Keratinocyte (primary cell): Measurements from ENCODE around the gene LHX3. TPM values are rescaled to one million over a fixed set of nuclear protein-coding genes. Genes with fewer than 3 reads are reported as not detected.

ENCODE experiments used
- DNase-seq: peaks from one replicate; pipeline ENCODE4 v3.0.0-alpha.2; 2011; ENCODE audit warnings: low read depth, missing footprints, low spot score
- FAIRE-seq: peaks from 2 replicates; lab custom pipeline; 2011; peaks lifted over from hg19 to GRCh38; lab: Jason Lieb, UNC
- H2AFZ ChIP-seq: 2 replicates; pipeline ENCODE4 v1.6.0; 2012; ENCODE audit warnings: low read length, control low read depth, inconsistent platforms; ENCODE audit not compliant: control insufficient read depth
- H3K27ac ChIP-seq: 2 replicates; pipeline ENCODE4 v1.5.1; 2011; ENCODE audit warnings: low read length; ENCODE audit not compliant: control insufficient read depth, insufficient read depth
- H3K27me3 ChIP-seq: 3 replicates; pipeline ENCODE4 v1.6.0; 2011; ENCODE audit warnings: low read length; ENCODE audit not compliant: control insufficient read depth, insufficient read depth; ENCODE audit errors: extremely low read depth
- H3K36me3 ChIP-seq, 2 experiments: 2 replicates in 1 of 2; 3 replicates in 1 of 2; pipeline ENCODE4 v1.5.1; 2011; ENCODE audit warnings: low read length in 2 of 2, mild to moderate bottlenecking in 1 of 2; ENCODE audit not compliant: control insufficient read depth in 2 of 2, insufficient read depth in 2 of 2; ENCODE audit errors: extremely low read depth in 1 of 2
- H3K4me1 ChIP-seq: 3 replicates; pipeline ENCODE4 v1.5.1; 2011; ENCODE audit warnings: low read length; ENCODE audit not compliant: control insufficient read depth, insufficient read depth; ENCODE audit errors: extremely low read depth
- H3K4me2 ChIP-seq: 3 replicates; pipeline ENCODE4 v1.6.0; 2011; ENCODE audit warnings: low read depth, low read length; ENCODE audit not compliant: control insufficient read depth, insufficient read depth; ENCODE audit errors: extremely low read depth
- H3K4me3 ChIP-seq, 3 experiments: fragments of 200-600 bp in 1 of 3; sonication (generic) in 1 of 3; 2 replicates in 2 of 3; 3 replicates in 1 of 3; pipeline ENCODE4 v1.5.1; 2011 to 2016; ENCODE audit warnings: low read length in 3 of 3, mild to moderate bottlenecking in 3 of 3, control low read depth in 2 of 3, inconsistent platforms in 1 of 3, low read depth in 1 of 3, mixed read lengths in 1 of 3, mixed run types in 1 of 3, moderate library complexity in 1 of 3; ENCODE audit not compliant: control insufficient read depth in 2 of 3, insufficient read depth in 2 of 3; ENCODE audit errors: extremely low read depth in 1 of 3
- H3K79me2 ChIP-seq: 2 replicates; pipeline ENCODE4 v1.6.0; 2012; ENCODE audit warnings: low read length; ENCODE audit not compliant: control insufficient read depth, insufficient read depth
- H3K9ac ChIP-seq: 3 replicates; pipeline ENCODE4 v1.6.0; 2011; ENCODE audit warnings: low read length; ENCODE audit not compliant: control insufficient read depth, insufficient read depth; ENCODE audit errors: extremely low read depth
- H3K9me1 ChIP-seq: 3 replicates; pipeline ENCODE4 v1.6.0; 2011; ENCODE audit warnings: low read length; ENCODE audit not compliant: control insufficient read depth, insufficient read depth; ENCODE audit errors: extremely low read depth
- H3K9me3 ChIP-seq: 2 replicates; pipeline ENCODE4 v1.5.1; 2012; ENCODE audit warnings: low read depth, low read length; ENCODE audit not compliant: control insufficient read depth
- H4K20me1 ChIP-seq: 3 replicates; pipeline ENCODE4 v1.6.0; 2011; ENCODE audit warnings: low read length; ENCODE audit not compliant: control insufficient read depth, insufficient read depth; ENCODE audit errors: extremely low read depth
- CTCF ChIP-seq, 3 experiments: IDR thresholded peaks in 1 of 3; conservative IDR thresholded peaks in 1 of 3; optimal IDR thresholded peaks in 1 of 3; 2 replicates in 2 of 3; 3 replicates in 1 of 3; pipeline versions ENCODE3 to v1.5.1; 2011; ENCODE audit warnings: low read length in 3 of 3, mild to moderate bottlenecking in 3 of 3, moderate library complexity in 2 of 3, control low read depth in 1 of 3, inconsistent platforms in 1 of 3; ENCODE audit not compliant: insufficient read depth in 2 of 3; ENCODE audit errors: extremely low read depth in 1 of 3
- EZH2 ChIP-seq: IDR thresholded peaks from one replicate; pipeline ENCODE4 v1.6.1; 2012; ENCODE audit warnings: inconsistent platforms, mild to moderate bottlenecking, low read length, moderate library complexity
- dilution Hi-C: fragments of 300-500 bp; cut with MboI; formaldehyde crosslinking; loops from one replicate; pipeline ENCODE4 v1.7.0; 2020; ENCODE audit warnings: low sequenced_read_pairs; ENCODE audit not compliant: extremely low pct_ligation_motif_present
- polyA plus RNA-seq, 5 experiments: library from polyadenylated mRNA; depleted of rRNA in 3 of 5; stranded (reverse) in 3 of 5; stranded (forward) in 1 of 5; unstranded in 1 of 5; fragments of >200 nt; gene quantifications; 1 replicate in 1 of 5; 2 replicates in 3 of 5; 3 replicates in 1 of 5; pipeline versions ENCODE4 v1.2.1 to v1.2.3, GENCODE V29; 2011 to 2012; ENCODE audit warnings: missing spikeins in 2 of 5, low read depth in 1 of 5, low replicate concordance in 1 of 5

Gene LHX3
- polyA plus RNA-seq, 1 donor (not counting 4 experiments of a cell fraction or from before 2014, with no cell fraction given) = not detected

- no peak overlapping the region for H3K27ac ChIP-seq
- no peak overlapping the region for H3K4me2 ChIP-seq
- no peaks in the 10 kb centered on the region for H3K27me3 ChIP-seq
- FAIRE-seq (no peak), DNase-seq (no peak)
- no peak for TF ChIP-seq CTCF (optimal IDR thresholded peaks at IDR 0.05 in 1 of 3, IDR thresholded peaks at IDR 0.05 in 1 of 3, conservative IDR thresholded peaks at IDR 0.05 in 1 of 3; ENCODE audit: extremely low read depth in 1 of 3, insufficient read depth in 2 of 3, low read length in 3 of 3)
- peaks cover 24% of the 10 kb centered on the region for H3K4me1 ChIP-seq
- dilution Hi-C loops = no loop called here
- H3K36me3 ChIP-seq = peaks cover 19% of the 10 kb centered on the region in 2 experiments
- H3K4me3 ChIP-seq = no peak overlapping the region
- H4K20me1 ChIP-seq = peaks cover 41% of the 10 kb centered on the region
- no peak overlapping the region for H3K9ac ChIP-seq
- H3K79me2 ChIP-seq = no peaks in the 10 kb centered on the region
- no peaks in the 10 kb centered on the region for H3K9me3 ChIP-seq
- H3K9me1 ChIP-seq = peaks cover 9% of the 10 kb centered on the region
- H2AFZ ChIP-seq = no peak overlapping the region
Measured at GRCh38 chr9:136218271-136218670, 13.3 kb upstream of the LHX3 start.

GRCh38 chr9:136216541-136217244 is 11.8 kb upstream of the LHX3 start:
- TF ChIP-seq CTCF (optimal IDR thresholded peaks at IDR 0.05 in 1 of 3, IDR thresholded peaks at IDR 0.05 in 1 of 3, conservative IDR thresholded peaks at IDR 0.05 in 1 of 3; ENCODE audit: extremely low read depth in 1 of 3, insufficient read depth in 2 of 3, low read length in 3 of 3) (no peak), EZH2 (no peak)

More at GRCh38 chr9:136216541-136217244, 11.8 kb upstream of the LHX3 start:
- Histone ChIP-seq H2AFZ (no peak overlapping the region), H3K9me1 (peaks cover 9% of the 10 kb centered on the region), H3K4me2 (no peak overlapping the region), H3K36me3 (peaks cover 16 to 17% of the 10 kb centered on the region in 2 experiments), H3K4me1 (peaks cover 24% of the 10 kb centered on the region), H3K27me3 (no peaks in the 10 kb centered on the region), H3K79me2 (no peaks in the 10 kb centered on the region), H3K27ac (no peak overlapping the region), H3K4me3 (no peak overlapping the region), H3K9me3 (no peaks in the 10 kb centered on the region), H4K20me1 (peaks cover 33% of the 10 kb centered on the region), H3K9ac (no peak overlapping the region)
- no peak for DNase-seq
- FAIRE-seq = no peak
- dilution Hi-C loops = no loop called here
